Measurements from ENCODE around the gene ALK.

- TF ChIP-seq POLR2A (IDR thresholded peaks at IDR 0.05; ENCODE audit: low read length), result no peak
- TF ChIP-seq GATA1 (IDR thresholded peaks at IDR 0.05; ENCODE audit: low read depth, low read length), result no peak
Measured at GRCh38 chr2:29343830-29344229, 577.6 kb downstream of the ALK start.
